ENCODE results near the gene POU2F1.

POU2F1 gene

DNA sequence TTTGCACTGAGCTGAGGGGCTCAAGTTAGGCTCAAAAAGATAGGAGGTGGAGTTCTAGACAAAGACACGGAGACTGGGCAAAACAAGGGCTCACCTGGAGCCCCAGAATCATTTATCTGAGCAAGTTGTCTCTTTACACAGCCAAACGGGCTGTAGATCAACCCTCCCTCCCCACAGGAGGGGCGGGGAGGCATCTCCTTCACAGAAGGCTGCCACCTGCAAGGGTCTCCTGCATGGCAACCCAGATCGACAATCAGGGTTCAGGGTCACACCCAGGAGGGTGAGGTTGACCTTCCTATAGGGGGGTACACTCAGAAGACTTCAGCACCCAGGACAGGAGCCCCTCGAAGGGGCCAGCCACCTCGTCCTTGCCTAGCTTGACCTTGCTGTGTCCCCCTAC is 213.6 kb downstream of the POU2F1 start:
- no peak for DNase-seq (ENCODE audit: low spot score)
- TF ChIP-seq, protein P1, sequence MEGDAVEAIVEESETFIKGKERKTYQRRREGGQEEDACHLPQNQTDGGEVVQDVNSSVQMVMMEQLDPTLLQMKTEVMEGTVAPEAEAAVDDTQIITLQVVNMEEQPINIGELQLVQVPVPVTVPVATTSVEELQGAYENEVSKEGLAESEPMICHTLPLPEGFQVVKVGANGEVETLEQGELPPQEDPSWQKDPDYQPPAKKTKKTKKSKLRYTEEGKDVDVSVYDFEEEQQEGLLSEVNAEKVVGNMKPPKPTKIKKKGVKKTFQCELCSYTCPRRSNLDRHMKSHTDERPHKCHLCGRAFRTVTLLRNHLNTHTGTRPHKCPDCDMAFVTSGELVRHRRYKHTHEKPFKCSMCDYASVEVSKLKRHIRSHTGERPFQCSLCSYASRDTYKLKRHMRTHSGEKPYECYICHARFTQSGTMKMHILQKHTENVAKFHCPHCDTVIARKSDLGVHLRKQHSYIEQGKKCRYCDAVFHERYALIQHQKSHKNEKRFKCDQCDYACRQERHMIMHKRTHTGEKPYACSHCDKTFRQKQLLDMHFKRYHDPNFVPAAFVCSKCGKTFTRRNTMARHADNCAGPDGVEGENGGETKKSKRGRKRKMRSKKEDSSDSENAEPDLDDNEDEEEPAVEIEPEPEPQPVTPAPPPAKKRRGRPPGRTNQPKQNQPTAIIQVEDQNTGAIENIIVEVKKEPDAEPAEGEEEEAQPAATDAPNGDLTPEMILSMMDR (IDR thresholded peaks at IDR 0.05): no peak

GRCh38 chr1:167435484-167435883 is 214.8 kb downstream of the POU2F1 start:
- Histone ChIP-seq H3K4me3 (no peak overlapping the region), H3K27ac (no peak overlapping the region)
- TF ChIP-seq, protein P1 (IDR thresholded peaks at IDR 0.05): no peak
- DNase-seq (ENCODE audit: low spot score): no peak

More for the DNA sequence above, 213.6 kb downstream of the POU2F1 start:
- H3K4me3 ChIP-seq: no peak overlapping the region
- H3K27ac ChIP-seq: no peak overlapping the region

DNA sequence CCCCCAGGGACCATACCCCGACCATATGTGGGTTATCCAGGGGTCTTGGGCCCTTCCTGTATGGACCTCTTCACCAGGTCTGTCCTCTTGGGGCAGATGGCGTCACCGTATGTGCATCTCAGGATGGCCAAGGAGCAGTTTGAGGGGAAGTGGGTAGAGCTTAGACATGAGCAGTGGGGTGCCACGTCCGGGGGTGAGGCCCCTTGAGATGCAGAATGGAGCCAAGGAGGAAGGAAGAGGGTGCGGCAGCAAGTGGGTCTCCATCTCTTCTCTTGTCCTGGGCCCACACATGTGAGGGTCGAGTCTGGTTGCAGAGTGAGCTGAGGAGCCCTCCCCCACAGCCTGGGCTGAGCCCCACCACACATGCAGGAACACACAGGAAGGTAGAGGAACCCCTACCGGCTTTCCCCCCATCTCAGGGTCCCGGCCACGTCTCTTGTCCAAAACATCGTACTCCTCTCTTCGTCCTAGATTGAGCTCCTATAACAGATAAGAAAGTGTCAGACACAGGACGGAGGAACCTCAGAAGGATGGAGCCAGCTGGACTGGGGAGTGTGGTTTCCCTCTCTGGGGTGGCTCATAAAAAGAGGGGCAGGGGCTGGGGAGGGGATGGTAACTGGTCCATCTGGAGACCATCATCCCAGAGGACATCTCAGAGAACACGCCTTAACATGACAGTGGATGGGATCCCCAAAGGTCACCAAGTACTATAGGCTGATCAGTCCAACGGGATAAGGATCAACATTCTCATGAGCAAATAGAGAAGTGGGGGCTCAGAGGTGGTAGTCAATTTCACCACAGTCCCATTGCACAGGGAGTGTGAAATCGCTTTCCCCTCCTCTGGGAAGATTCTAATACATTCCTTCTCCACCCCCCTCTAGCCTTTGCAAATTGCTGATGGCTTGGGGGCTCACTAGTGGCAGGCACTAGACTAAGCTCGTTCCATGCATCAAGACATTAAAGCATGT is 217.8 kb downstream of the POU2F1 start:
- DNase-seq (ENCODE audit: low spot score): no peak
- TF ChIP-seq, protein P1 (IDR thresholded peaks at IDR 0.05): no peak
- Histone ChIP-seq H3K4me3 (no peak overlapping the region), H3K27ac (no peak overlapping the region)

GRCh38 chr1:167439301-167439988 is 218.8 kb downstream of the POU2F1 start:
- DNase-seq (ENCODE audit: low spot score): no peak
- TF ChIP-seq, protein P1 (IDR thresholded peaks at IDR 0.05): no peak
- Histone ChIP-seq H3K27ac (no peak overlapping the region), H3K4me3 (peak overlapping the region; percentile 65)

DNA sequence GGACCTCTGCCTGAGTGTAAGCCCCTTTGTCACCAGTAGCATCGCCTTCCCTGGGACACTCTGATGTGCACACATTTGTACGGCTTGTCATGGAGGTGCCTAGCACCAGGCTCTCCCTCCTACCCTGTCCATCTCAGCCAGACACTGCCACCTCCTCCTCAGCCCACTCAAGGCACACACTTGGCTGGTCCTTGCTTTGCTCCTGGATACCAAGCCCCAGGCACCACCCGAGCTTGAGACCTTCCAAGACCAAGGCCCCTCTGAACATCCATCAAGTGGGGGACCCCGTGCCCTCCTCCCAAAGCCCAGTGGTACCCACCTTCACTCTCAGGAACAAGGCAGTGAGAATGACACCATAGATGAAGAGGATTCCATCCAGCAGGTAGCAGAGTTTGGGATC is 219.7 kb downstream of the POU2F1 start:
- DNase-seq (ENCODE audit: low spot score): no peak
- Histone ChIP-seq H3K27ac (no peak overlapping the region), H3K4me3 (no peak overlapping the region)
- TF ChIP-seq, protein P1 (IDR thresholded peaks at IDR 0.05): no peak

DNA sequence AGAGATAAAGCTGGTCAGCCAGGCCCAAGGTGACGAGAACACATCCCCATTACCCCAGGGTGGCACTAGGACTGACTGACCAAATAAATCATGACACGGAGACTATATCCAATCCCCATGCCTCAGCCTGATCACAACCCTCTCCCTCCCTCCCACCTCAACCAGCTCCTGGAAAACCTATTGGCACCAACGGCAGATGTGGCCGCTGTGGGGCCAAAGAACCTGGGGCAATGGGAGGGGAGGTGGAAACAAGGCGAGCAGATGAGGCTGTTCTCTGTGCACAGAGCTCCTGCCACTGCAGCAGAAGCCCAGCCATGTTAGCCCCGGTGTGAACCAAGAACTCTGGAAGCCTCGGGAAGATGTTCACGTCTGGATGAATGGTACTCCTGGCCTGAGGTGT is 220.1 kb downstream of the POU2F1 start:
- no peak for DNase-seq (ENCODE audit: low spot score)
- TF ChIP-seq, protein P1 (IDR thresholded peaks at IDR 0.05): no peak
- no peak overlapping the region for H3K4me3 ChIP-seq
- H3K27ac ChIP-seq: no peak overlapping the region
